Right ventricle myocardium inferior (tissue), 1 donor: ENCODE measurements around the gene FAM222A. TPM values are rescaled to one million over a fixed set of nuclear protein-coding genes. Genes with fewer than 3 reads are reported as not detected.

Experiments used
- ATAC-seq: fragments of 200-7000 bp; cut with Tn5 transposase; one replicate; pipeline ENCODE4 v1.9.1; 2020; ENCODE audit warnings: mild to moderate bottlenecking, moderate library complexity
- DNase-seq: peaks from one replicate; pipeline ENCODE4 v3.0.0; 2021; ENCODE audit errors: missing footprints
- intact Hi-C: fragments of 100-400 bp; cut with DNase I; formaldehyde crosslinking; loops from one replicate; pipeline ENCODE4 v1.11.0; 2022
- total RNA-seq: library from RNA; stranded (reverse); fragmentation: NEBNext Ultra II Directional; extraction: Animal tissue kit (Norgen Biotek cat#: 25700); gene quantifications from one replicate; pipeline ENCODE4 v1.2.1, GENCODE V29; 2021
- donor health status: DM: no; HTN: yes; CAD: no; lungs with severe emphysema.

Gene FAM222A
- total RNA-seq, 1 donor from 2014 or later: 27.4 TPM

DNA sequence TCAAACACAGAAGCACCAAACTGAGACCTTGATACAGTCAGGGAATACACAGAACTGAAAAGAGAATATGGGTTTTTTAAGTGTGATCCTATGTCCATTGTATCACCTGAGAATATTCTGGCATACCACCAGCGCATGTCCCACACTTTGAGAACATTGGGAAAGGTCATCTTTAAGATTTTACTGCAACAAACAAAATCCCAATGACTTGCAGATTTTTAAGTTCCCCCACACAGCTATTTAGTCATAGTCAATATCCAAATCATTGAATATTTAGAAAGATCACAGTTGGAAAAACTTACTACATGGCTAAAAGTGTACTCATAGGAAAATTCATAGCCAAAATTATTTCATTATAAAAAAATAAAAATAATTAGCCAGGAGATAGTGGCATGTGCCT lies 65.1 kb downstream of the FAM222A start:
- intact Hi-C loops: no loop called here
- ATAC-seq (no peak), DNase-seq (no peak)

DNA sequence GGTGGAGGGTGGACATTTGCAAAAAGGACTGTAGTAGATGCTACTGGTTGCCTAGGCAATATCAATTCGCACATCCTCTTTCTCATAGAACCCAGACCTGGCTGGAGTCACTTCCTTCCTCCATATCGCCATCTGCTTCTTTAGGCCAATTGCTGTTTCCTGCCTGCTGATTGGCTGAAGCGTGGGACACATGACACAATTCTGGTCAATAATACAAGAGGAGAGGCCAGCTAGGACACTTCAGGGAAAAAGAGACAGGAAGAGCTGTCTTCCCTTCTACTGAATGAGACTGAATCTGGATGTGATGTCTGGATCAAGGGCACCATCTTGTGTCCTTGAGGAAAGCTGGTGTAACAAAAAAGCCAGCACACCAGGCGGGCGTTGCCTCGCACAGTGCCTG lies 65.8 kb downstream of the FAM222A start:
- ATAC-seq: no peak
- intact Hi-C loops: no loop called here
- DNase-seq: no peak

DNA sequence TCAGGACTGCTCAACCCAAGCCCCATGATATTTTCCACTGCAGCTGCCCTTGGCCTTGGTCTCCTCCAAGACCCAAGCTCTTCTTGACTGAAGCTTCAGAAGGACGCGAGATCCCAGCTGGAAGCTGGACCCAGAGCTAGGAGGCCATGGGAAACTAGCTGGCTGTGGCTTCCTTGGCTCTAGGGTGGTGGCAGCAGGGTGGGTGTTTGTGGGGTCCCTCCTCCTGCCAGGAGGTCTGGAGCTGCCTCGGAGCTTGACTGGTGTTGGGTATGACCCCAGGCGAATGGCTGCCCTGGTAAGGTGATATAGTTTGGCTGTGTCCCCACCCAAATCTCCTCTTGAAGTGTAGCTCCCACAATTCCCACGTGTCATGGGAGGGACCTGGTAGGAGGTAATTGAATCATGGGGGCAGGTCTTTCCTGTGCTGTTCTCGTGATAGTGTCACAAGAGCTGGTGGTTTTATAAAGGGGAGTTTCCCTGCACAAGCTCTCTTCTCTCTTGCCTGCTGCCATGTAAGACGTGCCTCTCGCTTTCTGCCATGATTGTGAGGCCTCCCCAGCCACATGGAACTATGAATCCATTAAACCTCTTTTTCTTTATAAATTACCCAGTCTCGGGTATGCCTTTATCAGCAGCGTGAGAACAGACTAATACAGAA lies 68.2 kb downstream of the FAM222A start:
- no peak for ATAC-seq
- intact Hi-C loops: no loop called here

GRCh38 chr12:109782326-109782703 lies 68.7 kb downstream of the FAM222A start:
- DNase-seq (no peak), ATAC-seq (no peak)
- intact Hi-C loops: no loop called here

More for the DNA sequence above, 68.2 kb downstream of the FAM222A start:
- no peak for DNase-seq

GRCh38 chr12:109783135-109783964 lies 69.7 kb downstream of the FAM222A start:
- intact Hi-C loops: no loop called here
- no peak for DNase-seq
- ATAC-seq: no peak

- intact Hi-C loops: no loop called here
- ATAC-seq: no peak
- DNase-seq: no peak
Observed at GRCh38 chr12:109783965-109784244, 70.3 kb downstream of the FAM222A start.

- no peak for ATAC-seq
- no peak for DNase-seq
- intact Hi-C loops: no loop called here
Observed at GRCh38 chr12:109785854-109786253, 72.2 kb downstream of the FAM222A start.

DNA sequence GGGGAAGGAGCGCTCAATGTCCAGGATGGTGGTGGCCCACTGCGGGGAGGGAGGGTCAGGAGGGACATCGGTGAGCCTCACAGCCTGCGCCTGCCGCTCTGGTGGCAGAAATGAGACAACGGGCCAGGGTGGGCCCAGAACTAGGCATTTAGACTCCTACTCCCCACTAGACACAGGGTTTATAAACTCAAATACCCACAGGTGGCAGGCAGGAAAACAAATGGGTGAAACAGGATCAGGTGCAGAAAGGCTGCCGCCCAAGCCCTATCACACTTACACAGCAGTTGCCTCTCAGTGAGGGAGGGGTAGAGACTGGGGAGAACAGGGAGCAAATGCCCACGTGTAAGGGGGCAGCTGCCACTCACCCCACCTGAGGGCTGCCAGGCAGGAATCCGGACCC lies 73.2 kb downstream of the FAM222A start:
- ATAC-seq (no peak), DNase-seq (no peak)
- intact Hi-C loops: no loop called here

GRCh38 chr12:109789526-109790048 lies 76.0 kb downstream of the FAM222A start:
- intact Hi-C loops: no loop called here
- DNase-seq (no peak), ATAC-seq (no peak)

DNA sequence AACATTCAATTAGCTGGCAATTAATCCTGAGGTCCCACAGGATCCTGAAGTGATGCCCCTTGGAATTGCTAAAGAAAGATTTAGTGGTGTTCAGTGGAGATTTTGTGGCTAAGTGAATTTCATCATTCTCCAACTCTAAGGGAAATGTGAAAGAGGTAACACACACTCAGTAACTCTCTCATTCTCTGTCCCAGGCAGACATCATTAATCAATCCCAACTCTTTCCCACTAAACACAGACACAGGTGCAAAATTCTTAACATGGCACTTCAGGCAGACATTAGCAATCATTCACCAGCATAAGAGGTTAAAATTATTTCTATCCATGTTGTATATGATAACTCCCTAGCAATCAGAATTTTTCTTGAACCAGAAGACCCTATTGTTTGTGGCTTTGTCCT lies 79.4 kb downstream of the FAM222A start:
- DNase-seq (no peak), ATAC-seq (no peak)
- intact Hi-C loops: no loop called here

- intact Hi-C loops: no loop called here
- ATAC-seq (no peak), DNase-seq (no peak)
Observed at GRCh38 chr12:109793411-109793810, 79.8 kb downstream of the FAM222A start.

GRCh38 chr12:109793826-109794501 lies 80.3 kb downstream of the FAM222A start:
- intact Hi-C loops: no loop called here
- DNase-seq (no peak), ATAC-seq (no peak)

- DNase-seq: no peak
- no peak for ATAC-seq
- intact Hi-C loops: no loop called here
Observed at GRCh38 chr12:109795023-109795422, 81.4 kb downstream of the FAM222A start.

DNA sequence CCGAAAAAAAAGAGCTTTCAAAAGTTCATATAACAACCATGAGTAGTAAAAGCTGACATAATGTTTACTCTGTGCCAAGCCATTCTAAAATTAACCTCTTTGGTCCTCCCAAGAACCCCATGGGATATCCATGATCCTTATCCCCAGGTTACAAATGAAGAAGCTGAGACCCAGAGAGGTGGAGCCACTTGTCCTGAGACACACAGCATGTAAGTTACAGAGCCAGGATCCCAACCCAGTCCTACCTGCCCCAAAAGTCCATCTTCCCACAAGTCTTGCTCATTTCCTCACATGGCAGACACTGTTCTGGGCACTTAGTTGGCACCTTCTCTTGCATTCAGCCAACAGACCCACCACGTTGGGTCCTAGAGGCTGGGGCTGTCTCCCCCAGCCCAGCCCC lies 82.4 kb downstream of the FAM222A start:
- DNase-seq: no peak
- ATAC-seq: no peak
- intact Hi-C loops: no loop called here

GRCh38 chr12:109797905-109798669 lies 84.5 kb downstream of the FAM222A start:
- intact Hi-C loops: no loop called here
- DNase-seq: no peak
- no peak for ATAC-seq

DNA sequence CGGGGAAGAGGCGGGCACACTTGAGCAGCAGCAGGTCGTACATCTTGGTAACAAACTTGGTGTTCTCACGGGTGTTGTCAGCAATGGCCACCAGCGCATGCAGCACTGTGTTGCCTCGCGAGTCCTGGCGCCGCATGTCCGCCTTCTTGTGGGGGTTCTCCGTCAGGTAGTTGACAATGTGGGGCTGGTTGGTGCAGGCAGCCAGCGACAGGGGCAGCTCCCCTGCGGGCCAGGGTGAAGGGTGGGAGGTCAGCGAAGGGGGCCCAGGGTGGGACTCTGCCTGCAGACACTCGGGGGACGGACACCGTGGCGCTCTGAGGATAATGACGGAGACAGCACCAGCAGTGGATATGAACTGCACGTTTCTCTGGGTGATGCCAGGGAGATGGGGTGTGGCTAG lies 85.1 kb downstream of the FAM222A start:
- DNase-seq (no peak), ATAC-seq (no peak)
- intact Hi-C loops: no loop called here

GRCh38 chr12:109800536-109800935 lies 86.9 kb downstream of the FAM222A start:
- no peak for DNase-seq
- intact Hi-C loops: no loop called here
- ATAC-seq: no peak

GRCh38 chr12:109802828-109803227 lies 89.2 kb downstream of the FAM222A start:
- ATAC-seq: no peak
- no peak for DNase-seq
- intact Hi-C loops: no loop called here

DNA sequence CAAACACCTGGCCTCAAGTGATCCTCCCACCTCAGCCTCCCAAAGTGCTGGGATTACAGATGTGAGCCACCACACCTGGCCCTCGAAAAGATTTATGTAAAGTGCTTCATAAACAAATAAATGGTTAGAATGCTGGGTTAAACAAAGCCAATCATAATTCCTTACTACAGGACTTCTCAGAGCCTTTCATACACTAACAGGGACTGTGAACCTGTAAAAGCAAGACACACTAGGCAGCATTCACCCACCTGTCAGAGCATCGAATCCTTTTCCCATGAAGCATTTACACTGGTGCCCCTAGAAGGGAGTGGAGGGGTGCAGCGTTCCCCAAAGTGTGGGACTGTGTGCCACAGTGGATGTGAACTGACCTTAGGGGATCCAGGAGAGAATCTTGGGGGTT lies 90.1 kb downstream of the FAM222A start:
- DNase-seq (no peak), ATAC-seq (no peak)
- intact Hi-C loops: no loop called here
